ENCODE measurements around the gene PRDM16.

Gene PRDM16

DNA sequence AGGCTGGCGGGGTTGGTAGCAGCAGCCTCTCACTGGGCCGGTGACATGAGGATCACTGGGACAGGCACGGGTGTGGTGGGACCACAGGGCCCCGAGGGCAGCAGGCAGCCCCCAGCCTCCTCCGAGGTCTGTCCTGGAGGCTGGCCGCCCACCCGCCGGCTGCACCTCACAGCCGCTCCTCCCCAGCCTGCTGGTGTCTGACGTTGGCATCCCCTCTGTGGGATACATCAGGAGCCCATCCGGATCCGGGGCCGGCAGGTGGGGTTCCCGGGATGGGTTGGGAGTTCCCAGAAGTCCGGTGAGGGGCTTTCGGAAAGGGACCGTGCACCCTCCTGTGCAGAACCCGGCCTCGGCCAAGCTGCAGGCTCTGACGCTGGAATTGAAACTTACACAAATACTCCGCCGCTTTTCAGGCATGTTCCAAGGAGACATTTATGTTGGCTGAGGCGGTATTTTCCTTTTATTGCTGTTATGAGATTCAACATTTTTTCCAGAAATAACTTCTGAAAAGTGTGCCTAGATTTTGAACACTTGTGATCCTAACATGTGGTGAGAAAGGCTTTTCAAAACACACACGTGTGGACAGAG is 243.4 kb downstream of the PRDM16 start:
- no peak for DNase-seq

GRCh38 chr1:3312898-3313575 is 244.0 kb downstream of the PRDM16 start:
- DNase-seq, result peak; percentile 99

DNA sequence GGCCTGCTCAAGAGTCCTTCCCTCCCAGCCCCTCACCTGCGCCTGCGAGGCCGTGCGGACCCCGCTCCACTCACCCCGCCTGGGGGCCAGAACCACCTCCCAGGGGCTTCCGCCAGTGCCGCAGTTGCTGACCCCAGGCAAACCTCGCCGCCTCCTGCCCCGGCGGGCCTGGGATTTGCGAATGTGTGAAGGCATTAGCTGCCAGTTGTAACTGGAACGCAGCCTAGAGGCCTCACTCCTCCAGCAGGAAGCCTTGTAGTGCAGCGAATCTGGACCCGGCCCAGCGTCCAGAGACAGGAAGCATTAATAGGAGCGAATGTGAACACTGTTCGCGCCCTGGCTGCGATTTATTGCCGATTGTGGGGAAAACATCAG is 244.6 kb downstream of the PRDM16 start:
- DNase-seq, result peak; percentile 89

DNA sequence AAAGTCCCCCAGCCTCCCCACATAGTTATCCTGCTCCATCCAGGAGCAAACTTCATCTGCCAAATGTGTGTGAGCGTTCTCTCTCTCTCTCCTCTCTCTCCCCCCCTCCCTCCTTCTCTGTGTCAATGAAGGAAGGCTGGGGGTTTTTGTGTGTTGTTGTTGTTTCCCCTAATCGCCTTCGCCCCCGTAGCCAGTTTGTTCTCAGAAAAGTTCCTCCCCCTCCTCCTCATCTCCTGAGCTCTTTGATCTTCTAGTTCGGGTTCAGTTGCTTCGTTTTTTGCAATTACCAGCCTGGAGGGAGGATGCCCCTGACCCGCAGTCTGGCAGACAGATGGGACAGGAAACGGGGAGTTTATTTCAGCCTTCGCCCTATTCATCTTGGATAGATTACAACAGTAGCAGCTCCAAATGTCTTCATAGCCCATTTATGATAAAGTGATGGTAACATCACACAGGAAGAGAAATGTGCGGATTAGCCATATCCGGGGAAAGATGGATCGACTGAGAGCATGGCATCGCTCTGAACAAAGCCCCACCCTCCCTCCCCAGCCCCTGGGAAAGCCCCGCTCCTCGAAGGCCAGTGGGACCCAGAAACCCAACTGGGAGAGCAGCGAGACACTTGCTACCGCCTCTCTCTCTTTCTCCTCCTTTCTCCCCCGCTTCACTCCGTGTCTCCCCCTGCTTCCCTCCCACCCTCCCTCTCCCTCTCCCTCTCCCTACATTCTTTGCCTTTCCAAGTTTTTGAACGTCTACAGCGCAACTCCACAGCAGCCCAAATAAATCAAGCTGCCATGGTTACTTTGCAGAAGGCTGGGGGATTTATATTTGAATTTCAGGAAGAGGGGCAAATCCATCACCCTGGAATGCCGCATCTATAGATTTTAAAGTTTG is 245.7 kb downstream of the PRDM16 start:
- DNase-seq, result peak; percentile 61

GRCh38 chr1:3315399-3316339 is 246.7 kb downstream of the PRDM16 start:
- no peak for DNase-seq

DNA sequence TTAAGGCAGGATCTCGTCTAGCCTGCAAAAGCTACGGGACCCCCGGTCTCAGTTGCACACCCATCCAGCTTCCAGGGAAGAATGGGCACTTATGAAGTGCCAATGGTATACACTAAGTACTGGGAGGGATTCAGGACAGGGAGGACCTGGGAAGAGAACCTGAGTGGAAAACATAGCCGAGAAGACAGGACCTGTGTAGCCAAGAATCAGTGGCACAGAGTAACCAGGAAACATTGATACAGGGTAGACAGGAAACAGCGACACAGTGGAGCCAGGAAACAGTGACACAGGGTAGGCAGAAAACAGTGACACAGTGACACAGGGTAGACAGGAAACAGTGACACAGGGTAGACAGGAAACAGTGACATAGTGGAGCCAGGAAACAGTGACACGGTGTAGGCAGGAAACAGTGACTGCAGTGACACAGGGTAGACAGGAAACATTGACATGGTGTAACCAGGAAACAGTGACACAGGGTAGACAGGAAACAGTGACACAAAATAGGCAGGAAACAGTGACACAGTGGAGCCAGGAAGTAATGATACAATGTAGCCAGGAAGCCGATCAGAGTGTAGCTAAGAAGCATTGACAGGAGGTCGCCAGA is 247.4 kb downstream of the PRDM16 start:
- no peak for DNase-seq

- DNase-seq, result no peak
These were observed 248.5 kb downstream of the PRDM16 start for GRCh38 chr1:3317456-3317855.

- no peak for DNase-seq
These were observed 249.3 kb downstream of the PRDM16 start for GRCh38 chr1:3318329-3318728.

GRCh38 chr1:3319874-3320245 is 250.9 kb downstream of the PRDM16 start:
- DNase-seq, result peak; percentile 62

DNA sequence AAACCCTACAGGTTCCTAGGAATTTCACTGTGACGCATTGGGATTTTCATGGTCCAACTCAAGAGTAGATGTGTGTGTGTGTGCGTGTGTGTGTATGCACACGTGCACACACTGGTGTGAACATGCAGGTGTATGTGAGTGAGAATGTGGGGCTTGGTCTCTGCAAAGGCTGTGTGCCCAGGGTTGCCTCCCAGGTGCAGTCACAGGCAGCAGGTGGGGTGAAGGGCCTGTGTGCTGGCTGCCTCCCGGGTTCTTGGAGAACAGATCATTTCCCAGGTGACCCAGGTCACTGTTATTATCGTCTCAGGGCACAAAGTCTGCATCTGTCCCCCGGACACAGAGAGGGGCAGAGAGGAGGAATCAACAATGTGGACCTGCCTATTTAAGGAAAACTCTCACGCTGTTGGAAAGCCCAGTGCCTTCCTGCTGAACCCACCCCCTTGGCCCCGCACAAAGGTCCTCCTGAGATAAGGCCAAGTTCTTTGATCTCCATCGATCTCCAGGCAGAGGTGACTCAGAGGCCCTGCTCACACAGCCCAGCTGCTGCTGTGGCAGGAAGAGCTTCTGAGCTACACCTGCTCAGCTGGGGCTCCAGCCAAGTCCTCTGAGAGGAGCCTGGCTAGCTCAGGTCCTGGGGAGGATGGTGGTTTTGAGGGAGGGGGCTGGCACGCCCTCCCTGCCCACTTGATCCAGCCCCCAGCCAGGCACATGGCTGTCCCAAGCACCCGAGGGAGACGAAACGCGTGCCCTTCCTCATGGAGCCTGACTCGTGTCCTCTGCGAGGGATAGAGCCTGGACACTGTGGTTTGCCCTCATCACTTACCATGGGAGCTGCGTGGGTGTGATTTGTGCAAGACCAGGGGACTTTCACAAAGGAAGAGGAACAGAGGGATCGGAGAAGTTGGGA is 251.5 kb downstream of the PRDM16 start:
- DNase-seq, result no peak

GRCh38 chr1:3321559-3322449 is 252.8 kb downstream of the PRDM16 start:
- DNase-seq, result peak; percentile 39

DNA sequence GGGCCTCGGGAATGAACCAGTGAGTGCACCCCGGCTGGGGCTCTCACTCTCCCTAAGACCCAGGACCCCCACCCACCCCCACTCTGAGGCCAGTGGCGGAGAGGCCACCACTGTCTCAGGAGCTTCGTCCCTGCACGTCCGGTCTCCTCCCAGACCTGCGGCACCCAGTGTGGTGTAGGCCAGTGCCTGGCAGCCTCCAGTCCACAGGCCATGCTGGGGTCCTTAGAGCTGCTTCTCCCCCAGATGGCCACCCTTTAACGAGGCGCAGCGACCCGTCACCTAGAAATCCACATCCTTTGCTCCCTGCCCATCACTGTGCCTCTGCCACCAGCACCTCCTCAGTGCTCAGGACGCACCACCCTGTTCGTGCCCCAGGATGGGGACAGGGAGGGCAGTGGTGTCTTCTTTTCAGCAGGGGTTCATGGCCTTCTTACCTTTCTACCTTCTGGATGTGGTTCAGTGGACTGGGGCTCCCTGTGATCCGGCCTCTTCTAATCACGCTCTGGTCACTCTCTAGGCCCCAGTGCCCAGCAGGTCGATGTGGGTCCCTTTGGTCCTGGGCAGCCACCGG is 253.5 kb downstream of the PRDM16 start:
- no peak for DNase-seq

GRCh38 chr1:3323021-3323795 is 254.2 kb downstream of the PRDM16 start:
- DNase-seq, result no peak

- DNase-seq, result no peak
These were observed 255.0 kb downstream of the PRDM16 start for GRCh38 chr1:3323796-3324703.

GRCh38 chr1:3324704-3325535 is 255.9 kb downstream of the PRDM16 start:
- no peak for DNase-seq

GRCh38 chr1:3326516-3327388 is 257.7 kb downstream of the PRDM16 start:
- no peak for DNase-seq

Data from fibroblast of skin of scalp (primary cell).